HG02623 (cell line): ENCODE results near the gene IPO13.

Source experiments
- ATAC-seq: cut with Tn5 transposase; IDR thresholded peaks from one replicate; pipeline ENCODE4 v1.9.1; 2021; ENCODE audit warnings: moderate library complexity; ENCODE audit not compliant: unreplicated experiment

IPO13 gene

DNA sequence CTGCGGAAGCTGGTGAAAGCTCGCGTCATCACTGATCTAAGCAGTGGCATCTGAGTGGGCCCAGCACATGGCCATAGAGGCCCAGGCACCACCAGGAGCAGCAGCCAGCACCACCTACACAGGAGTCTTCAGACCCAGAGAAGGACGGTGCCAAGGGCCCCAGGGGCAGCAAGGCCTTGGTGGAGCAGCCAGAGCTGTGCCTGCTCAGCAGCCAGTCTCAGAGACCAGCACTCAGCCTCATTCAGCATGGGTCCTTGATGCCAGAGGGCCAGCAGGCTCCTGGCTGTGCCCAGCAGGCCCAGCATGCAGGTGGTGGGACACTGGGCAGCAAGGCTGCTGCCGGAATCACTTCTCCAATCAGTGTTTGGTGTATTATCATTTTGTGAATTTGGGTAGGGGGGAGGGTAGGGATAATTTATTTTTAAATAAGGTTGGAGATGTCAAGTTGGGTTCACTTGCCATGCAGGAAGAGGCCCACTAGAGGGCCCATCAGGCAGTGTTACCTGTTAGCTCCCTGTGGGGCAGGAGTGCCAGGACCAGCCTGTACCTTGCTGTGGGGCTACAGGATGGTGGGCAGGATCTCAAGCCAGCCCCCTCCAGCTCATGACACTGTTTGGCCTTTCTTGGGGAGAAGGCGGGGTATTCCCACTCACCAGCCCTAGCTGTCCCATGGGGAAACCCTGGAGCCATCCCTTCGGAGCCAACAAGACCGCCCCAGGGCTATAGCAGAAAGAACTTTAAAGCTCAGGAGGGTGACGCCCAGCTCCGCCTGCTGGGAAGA, 16.4 kb upstream of the IPO13 start:
- no peak for ATAC-seq

DNA sequence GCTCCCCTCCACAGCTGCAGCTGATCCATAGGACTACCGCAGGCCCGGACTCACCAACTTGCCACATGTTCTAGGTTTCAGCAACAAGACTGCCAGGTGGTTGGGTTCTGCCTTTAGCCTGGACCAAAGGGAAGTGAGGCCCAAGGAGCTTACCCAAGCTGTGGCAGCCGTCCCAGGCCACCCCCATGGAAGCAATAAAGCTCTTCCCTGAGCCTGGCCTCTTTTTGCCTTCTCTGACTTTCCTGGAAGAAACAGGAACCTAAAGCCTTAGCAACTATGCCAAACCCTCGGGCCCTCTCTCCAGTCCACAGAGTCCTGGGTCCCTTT, 15.8 kb upstream of the IPO13 start:
- ATAC-seq: no peak

DNA sequence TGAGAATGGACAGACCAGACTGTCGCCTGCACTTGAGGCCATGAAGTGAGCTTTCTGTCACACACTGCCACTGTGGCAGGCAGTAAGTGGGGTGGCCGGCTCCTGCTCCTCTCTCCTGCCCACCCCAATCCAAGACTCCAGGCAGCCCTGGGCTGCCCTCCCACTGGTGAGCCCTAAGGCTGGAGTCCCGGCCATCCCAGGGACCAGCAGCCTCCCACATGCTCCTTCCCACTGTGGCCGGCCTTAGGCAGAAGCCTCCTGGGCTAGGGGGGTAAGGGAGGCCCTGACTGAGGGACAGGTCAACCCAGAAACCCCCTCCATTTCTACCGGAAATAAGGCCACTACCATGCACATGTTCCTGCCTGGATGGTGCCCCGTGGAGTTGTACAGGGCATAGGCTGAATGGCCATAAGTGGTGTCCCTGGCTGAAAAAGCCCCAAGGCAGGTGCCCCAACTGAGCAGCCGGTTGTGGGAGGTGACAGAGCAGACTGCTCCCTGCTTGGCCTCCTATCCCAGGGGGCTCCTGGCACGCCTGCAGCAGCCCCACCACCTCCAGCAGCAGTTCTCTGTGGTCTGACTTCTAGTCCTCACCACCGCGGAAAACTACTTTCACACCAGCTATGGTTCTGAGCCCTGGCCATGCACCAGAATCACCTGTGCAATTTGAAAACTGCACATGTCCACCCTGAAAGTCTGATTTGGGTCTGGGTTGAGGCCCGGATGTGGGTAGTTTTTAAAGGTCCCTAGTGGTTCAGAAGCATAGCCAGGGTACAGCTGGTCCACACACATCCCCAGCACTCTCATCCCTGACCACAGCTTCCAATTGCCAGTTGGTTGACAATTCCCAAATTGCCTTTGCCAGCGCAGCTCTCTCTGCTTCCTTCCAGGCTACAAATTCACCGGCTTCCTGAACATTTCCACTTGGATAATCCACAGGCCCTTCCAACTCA, 14.8 kb upstream of the IPO13 start:
- ATAC-seq: no peak

DNA sequence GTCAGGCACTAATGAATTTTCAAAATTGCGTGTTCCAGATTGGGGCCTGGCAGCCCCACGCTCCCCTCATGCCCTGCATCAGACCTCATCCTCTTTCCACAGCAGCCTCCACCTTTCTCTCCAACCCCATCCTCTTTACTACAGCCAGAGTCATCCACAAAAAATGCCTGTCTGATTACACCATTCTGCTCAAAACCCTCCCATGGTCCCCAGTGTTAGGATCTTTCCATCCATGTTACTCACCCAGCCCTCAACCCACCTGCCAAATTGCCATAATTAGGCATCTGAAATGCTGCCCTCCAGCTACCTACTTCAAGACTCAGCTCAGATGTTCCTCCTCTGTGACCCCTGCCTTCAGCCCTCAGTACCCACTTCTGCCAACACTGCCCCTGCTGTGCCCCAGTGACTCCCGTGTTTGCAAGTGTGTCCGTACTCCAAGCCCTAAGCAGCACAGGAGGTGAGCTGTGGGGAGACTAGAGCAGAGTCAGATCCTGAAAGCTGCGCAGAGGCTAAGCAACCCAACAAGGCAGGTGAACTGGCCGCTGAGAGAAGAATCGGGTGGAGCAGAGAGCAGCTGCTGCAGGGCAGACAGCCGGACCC, 13.9 kb upstream of the IPO13 start:
- no peak for ATAC-seq

DNA sequence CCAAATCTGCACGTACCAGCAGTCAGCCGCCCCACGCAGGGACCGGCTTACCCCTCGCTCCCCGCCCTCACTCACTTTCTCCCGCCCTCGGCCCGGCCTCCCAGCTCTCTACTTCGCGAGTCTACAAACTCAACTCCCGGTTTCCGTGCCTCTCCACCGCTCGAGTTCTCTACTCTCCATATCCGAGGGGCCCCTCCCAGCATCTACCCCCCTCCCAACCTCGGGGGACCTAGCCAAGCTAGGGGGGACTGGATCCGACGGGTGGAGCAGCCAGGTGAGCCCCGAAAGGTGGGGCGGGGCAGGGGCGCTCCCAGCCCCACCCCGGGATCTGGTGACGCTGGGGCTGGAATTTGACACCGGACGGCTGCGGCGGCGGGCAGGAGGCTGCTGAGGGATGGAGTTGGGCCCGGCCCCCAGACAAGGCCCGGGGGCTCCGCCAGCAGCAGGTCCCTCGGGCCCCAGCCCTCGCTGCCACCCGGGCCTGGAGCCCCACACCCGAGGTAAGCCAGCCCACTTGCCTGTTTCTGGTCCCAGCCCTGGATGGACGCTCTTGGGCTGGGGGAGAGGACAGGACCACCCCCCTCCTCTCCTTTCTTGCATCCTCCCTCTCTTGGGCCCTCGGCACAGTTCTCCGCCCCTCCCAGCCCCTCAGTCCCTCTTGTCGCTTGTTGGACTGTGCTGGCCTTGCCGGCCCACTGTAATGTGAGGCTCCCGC, 13.2 kb upstream of the IPO13 start, which contains the start of gene ARTN:
ARTN (plus strand) TSS at position 416 of the 715 bp plus-strand sequence. CDS start 1,856 bp downstream, outside the sequence.
- no peak for ATAC-seq

DNA sequence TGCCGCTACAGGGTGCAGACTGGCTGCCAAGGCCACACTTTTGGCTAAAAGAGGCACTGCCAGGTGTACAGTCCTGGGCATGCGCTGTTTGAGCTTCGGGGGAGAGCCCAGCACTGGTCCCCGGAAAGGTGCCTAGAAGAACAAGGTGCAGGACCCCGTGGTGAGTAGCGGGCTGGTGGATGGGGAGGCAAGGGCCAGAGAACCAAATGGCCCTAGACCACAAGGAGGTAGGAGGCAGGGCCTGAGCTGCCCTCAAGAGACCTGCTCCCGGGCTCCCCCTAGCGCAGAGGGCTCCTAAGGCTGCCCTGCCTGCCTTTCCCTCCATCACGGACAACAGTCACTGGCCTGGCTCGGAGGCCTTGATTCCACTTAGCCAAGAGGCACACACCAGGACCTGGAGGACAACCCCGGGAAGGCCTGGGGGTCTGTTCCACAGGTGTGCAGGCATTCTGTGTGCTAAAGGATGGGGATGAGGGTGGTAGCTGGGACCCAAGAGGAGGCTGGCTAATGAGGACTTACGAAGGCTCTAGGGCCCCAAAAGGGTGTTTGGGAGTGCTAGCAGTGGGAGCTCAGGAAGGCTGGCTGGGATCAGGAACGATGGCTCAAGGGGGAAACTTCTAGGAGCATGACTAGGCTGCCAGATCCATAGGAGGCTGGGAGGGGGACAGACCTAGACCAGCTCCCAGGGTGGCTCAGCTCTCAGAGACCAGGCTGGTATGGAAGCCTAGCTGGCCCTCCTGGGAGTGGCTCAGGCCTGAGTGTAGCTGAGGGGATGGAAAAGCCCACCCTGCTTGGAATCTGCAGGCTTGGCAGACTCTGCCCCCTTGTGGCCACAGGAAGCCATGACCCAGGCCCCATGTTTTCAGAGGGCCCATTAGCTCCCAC, 12.4 kb upstream of the IPO13 start:
- ATAC-seq: no peak

DNA sequence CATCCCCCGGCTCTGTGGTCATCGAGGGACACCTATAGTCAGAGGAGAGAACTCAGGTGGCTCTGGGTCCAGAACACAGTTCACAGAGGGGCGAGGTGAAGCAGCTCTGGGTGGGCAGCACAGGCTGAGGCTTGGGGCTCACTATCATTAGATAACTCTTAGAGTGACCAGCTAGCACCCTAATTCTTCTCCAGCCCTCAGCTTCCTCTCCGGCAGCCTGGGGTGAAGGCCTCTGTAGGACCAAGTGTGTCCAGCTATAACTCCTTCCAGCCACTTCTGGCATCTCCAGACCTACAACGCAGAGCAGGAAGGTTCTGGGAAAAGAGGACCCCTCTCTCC, 11.8 kb upstream of the IPO13 start:
- no peak for ATAC-seq

DNA sequence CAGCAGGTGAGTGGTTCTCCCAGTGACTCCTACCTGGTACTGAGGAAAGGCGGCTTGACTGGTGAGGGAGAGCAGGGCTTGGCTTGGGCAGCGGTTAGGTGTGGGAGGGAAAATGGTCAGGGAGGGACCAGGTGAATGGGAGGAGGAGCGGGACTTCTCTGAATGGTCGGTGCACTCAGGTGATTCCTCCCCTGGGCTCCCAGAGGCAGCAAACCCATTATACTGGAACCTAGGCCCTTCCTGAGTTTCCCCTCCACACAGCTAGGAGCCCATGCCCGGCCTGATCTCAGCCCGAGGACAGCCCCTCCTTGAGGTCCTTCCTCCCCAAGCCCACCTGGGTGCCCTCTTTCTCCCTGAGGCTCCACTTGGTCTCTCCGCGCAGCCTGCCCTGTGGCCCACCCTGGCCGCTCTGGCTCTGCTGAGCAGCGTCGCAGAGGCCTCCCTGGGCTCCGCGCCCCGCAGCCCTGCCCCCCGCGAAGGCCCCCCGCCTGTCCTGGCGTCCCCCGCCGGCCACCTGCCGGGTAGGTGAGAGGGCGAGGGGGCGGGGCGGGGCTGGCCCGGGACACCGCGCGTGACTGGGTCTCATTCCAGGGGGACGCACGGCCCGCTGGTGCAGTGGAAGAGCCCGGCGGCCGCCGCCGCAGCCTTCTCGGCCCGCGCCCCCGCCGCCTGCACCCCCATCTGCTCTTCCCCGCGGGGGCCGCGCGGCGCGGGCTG, 10.9 kb upstream of the IPO13 start:
- no peak for ATAC-seq

DNA sequence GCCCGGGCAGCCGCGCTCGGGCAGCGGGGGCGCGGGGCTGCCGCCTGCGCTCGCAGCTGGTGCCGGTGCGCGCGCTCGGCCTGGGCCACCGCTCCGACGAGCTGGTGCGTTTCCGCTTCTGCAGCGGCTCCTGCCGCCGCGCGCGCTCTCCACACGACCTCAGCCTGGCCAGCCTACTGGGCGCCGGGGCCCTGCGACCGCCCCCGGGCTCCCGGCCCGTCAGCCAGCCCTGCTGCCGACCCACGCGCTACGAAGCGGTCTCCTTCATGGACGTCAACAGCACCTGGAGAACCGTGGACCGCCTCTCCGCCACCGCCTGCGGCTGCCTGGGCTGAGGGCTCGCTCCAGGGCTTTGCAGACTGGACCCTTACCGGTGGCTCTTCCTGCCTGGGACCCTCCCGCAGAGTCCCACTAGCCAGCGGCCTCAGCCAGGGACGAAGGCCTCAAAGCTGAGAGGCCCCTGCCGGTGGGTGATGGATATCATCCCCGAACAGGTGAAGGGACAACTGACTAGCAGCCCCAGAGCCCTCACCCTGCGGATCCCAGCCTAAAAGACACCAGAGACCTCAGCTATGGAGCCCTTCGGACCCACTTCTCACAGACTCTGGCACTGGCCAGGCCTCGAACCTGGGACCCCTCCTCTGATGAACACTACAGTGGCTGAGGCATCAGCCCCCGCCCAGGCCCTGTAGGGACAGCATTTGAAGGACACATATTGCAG, 10.2 kb upstream of the IPO13 start:
- no peak for ATAC-seq

DNA sequence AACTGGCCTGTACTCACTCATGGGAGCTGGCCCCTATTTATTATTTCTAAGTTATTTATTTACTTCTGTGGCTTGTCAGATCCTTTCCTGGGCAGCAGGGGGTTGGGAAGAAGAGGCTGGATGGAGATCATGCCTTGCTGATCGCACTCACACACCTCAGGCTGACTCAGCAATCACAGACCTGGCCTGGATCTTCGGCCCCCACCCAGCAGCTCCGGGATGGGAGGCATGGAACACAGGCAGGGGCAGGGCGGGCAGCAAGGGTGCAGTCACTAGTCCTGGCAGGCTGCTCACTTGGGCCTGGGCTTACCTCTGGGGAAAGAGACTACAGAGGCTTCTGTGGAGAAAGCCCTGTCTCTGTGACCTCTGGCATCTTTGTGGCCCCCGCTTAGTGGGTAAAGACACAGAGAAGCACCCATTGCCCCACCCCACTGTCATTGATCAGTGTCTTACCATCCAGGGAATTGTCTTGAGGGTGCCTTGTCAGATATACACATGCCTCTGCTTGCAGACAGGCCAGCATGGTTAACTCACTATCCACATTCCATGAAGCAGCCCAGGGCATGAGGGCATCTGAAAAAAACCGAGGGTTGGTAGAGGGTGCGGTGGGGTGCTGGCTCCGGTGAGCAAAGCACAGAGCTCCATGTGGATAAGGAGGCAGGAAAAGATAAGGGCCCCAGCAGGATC, 9.4 kb upstream of the IPO13 start:
- ATAC-seq: no peak

DNA sequence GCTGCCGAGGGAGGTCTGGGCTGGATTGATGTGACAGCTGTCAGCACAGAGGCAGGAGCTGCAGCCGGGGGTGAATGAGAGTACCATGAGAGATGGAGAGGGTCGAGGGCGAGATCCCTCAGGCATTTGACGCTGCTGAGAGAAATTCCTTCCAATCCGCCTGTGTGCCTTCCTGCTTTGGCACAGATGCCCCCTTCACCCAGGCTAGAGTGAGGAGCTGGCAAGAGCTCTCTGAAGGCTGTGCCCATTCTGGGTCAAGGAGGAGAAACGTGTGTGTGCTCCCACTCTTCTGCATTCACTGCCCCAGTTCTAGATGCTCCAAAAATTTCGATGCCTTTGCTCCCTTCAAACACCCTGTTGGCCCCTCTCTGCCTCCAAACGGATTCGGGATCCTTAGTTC, 8.4 kb upstream of the IPO13 start:
- no peak for ATAC-seq

DNA sequence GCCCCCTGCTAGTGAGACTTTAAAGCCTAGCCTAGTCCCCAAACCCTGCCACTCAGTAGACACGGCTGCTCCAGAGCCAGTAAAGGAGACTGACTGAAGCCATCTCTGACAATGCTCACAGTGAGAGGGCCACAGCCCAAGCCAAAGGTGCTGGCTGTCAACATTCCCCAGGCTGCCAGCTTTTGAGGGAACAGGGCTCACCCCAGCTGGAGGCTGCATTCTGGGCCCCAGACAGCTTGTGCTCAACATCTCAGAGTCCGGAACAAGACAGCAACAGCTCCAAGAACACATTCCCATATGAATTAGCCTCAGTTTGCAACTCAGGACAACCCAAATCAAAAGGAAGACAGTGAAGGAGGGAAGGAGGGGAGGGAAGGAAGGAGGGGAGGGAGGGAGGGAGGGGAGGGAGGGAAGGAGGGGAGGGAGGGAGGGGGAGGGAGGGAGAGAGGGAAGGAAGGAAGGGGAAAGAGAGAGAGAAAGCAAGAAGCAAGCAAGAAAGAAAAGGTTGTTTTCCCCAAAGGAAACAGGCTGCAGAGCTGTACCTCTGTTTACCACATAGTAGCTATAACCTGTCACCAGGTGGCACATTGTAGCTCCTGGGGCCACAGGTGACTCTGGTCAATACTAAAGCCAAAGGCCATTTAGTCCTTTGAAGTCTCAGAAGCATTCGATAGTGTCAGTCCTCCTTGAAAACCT, 7.7 kb upstream of the IPO13 start:
- ATAC-seq: no peak

DNA sequence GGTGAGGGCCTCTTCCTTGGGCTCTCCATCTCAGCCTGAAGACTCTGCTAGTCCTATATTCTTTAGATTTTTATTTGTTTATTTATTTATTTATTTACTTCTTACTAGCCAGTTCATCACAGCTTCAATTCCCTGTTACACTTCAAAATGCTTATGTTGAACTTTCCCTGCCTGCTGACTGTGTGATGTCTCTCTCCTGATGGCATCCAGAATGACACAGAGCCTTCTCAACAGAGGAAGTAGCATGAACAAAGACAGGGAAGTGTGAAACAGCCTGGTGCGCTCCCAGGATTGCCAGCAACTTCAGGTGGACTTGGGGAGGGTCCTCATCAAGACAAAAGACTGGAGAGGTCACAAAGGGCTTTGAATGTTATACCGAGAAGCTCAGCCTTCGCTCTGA, 4.3 kb upstream of the IPO13 start:
- no peak for ATAC-seq

DNA sequence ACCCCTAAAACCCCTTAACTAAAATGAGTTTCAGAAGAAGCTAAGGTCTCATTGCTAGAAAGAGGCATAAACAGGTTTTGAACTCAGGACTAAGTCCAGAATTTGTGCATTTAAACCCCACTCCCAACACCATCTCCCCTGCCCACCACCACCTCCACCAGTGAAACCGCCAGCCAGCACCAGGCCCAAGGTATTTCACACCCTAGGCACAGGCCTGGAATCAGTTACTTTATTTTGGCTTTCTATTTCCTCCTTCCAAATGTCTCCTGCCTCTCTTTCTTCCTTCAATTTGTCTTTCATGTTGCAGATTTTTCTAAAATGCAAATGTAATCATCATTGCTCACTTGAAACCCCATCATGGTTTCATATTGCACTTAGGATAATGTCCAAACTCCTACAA, 1.9 kb upstream of the IPO13 start:
- no peak for ATAC-seq

DNA sequence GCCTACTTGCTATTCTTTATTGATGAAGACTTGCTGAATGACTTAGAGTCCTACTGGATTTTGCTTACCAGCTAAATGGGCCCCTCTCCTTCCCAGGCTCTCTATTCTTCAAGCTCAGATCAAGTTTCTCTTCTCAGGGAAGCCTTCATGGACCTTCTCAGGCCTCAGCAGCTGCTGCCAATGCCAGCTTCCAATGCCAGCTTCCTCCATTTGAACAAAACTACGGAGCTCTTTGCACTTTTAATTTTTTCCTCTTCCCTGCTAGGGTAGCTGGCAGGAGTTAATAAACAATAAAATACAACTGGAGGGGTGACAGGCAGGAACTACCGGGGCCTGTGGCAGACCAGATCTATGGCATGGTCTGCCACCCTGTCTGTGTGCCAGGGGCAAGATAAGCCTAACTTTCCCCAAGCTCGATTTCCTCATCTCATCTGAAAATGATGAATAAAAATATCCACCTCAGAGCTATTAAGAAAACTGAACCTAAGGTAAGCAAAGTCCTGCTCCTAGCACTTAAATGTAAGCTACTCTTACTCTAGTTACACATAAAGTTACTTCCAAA, 995 bp upstream of the IPO13 start:
- ATAC-seq: no peak

DNA sequence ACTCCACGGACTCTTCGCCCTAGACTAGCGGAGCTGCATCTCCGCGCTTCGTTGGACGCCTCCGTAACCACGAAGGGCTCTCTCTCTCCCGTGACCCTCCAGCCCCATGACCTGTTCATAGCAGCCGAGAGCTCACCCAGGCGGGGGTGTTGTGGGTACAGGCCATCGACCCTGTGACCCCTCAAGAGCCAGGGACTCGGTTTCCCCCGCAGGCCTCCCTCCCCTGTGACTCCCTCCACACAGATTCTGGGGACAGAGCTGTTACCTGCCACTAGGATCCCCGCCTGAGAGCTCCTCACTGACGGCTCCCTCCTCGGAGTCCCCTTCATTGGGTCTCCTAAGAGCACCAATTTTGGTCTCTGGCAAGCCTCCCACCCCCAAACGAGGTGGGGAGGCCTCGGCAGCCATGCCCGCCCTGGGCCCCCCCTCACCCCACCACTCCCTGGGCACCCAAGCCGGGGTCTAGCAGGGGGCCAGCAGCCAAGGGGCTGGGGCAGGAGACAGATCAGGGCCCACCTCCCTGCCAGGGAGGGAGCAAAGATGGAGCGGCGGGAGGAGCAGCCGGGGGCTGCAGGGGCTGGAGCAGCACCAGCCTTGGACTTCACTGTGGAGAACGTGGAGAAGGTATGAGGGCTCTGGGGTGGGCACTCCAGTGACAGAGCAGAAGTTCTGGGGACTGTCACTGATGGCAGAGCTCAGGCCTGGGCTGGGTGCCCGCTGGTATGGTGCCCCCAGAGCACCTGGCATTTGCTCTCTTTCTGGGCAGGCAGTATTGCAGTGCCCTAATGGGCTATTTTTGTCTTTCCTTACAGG, 517 bp downstream of the IPO13 start:
- ATAC-seq: peak; percentile 16
